ENCODE data around the gene MYO3B. TPM values are rescaled to one million over a fixed set of nuclear protein-coding genes. Genes with fewer than 3 reads are reported as not detected.

MYO3B gene
- total RNA-seq, 1 donor from 2014 or later = 0.05 TPM

DNA sequence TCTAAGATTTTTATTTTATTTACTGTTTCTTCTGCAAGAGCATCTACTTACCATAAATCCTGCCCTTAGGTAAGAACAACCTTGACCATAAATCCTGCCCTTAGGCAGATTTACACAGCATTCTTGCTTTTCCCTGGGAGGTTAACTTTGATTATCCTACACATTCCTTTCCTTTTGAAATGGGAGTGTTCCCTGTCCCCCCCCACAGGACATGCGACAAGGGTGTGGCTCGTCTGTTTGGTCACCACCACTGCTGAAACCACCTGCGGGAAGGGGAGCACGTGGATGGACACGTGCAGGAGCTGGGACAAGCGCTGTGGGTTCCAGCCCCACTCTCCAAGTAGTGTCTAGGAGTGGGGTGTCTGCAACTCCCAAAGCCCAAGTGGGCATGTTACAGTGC, 297.9 kb downstream of the MYO3B start:
- intact Hi-C loops (cut with micrococcal nuclease) = no loop called here
- Histone ChIP-seq H3K27ac (replicated peaks) (no peak overlapping the region), H3K4me1 (no peaks in the 10 kb centered on the region), H3K9me3 (replicated peaks) (peaks cover under 1% of the 10 kb centered on the region), H3K36me3 (no peaks in the 10 kb centered on the region), H3K27me3 (ENCODE audit: low read depth) (no peaks in the 10 kb centered on the region), H3K4me3 (no peak overlapping the region)
- TF ChIP-seq, protein P1, sequence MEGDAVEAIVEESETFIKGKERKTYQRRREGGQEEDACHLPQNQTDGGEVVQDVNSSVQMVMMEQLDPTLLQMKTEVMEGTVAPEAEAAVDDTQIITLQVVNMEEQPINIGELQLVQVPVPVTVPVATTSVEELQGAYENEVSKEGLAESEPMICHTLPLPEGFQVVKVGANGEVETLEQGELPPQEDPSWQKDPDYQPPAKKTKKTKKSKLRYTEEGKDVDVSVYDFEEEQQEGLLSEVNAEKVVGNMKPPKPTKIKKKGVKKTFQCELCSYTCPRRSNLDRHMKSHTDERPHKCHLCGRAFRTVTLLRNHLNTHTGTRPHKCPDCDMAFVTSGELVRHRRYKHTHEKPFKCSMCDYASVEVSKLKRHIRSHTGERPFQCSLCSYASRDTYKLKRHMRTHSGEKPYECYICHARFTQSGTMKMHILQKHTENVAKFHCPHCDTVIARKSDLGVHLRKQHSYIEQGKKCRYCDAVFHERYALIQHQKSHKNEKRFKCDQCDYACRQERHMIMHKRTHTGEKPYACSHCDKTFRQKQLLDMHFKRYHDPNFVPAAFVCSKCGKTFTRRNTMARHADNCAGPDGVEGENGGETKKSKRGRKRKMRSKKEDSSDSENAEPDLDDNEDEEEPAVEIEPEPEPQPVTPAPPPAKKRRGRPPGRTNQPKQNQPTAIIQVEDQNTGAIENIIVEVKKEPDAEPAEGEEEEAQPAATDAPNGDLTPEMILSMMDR (IDR thresholded peaks at IDR 0.05; ENCODE audit: borderline replicate concordance) = no peak
- no peak for DNase-seq

DNA sequence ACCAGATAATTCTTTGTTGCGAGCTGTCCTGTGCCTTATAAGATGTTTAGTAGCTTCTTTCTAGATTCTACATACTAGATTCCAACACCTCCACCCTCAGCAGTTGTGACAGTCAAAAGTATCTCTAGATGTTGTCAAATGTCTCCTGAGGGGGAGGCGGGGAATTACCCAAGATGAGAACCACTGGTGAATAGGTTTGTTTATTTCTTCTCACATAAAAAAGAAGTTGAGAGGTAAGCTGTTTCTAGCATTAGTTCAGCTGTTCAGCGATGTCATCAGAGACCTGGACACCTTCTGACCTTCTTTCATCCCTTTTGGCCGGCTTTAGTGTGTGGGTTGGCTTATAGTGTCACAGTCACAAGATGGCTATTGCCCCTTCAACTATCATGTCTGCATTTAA, 299.7 kb downstream of the MYO3B start:
- Histone ChIP-seq H3K27ac (replicated peaks) (no peak overlapping the region), H3K27me3 (ENCODE audit: low read depth) (no peaks in the 10 kb centered on the region), H3K4me3 (no peak overlapping the region), H3K36me3 (no peaks in the 10 kb centered on the region), H3K9me3 (replicated peaks) (no peaks in the 10 kb centered on the region), H3K4me1 (no peaks in the 10 kb centered on the region)
- intact Hi-C loops (cut with micrococcal nuclease) = no loop called here
- no peak for DNase-seq
- TF ChIP-seq, protein P1 (IDR thresholded peaks at IDR 0.05; ENCODE audit: borderline replicate concordance) = no peak

DNA sequence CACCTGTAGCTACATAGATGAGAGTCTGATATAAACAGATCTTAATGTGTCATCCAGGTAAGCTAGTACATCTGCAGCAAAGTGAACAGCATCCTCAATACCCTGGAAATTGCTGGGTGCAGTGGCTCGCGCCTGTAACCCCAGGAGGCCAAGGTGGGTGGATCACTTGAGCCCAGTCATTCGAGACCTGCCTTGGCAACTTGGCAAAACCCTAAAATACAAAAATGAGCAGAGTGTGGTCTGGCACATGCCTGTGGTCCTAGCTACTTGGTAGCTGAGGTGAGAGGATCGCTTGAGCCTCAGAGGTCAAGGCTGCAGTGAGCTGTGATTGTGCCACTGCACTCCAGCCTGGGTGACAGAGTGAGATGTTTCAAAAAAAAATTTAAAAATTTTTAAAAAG, 303.3 kb downstream of the MYO3B start:
- no peak for DNase-seq
- intact Hi-C loops (cut with micrococcal nuclease) = no loop called here

DNA sequence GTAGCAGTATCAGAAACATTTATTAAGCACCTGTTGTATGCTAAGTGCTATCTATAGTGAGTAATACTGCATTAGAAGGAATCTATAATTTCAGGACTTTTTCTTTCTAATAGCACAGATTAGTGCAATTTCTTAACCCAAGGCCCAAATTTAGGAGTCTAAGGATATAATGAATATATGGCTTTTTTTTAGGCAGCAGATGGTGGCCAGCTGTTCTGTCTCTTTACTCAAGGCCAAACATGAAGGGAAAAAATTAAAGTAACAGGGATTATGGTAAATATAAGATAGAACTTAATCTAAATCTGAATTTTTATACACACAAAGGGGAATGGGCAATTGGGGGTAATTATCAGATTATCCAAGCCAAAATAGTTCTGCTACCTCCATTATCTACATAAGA, 306.6 kb downstream of the MYO3B start:
- intact Hi-C loops (cut with micrococcal nuclease) = no loop called here
- TF ChIP-seq, protein P1 (IDR thresholded peaks at IDR 0.05; ENCODE audit: borderline replicate concordance) = no peak
- no peaks in the 10 kb centered on the region for H3K9me3 ChIP-seq (replicated peaks)
- H3K4me1 ChIP-seq = no peaks in the 10 kb centered on the region
- DNase-seq = no peak
- no peak overlapping the region for H3K4me3 ChIP-seq
- no peak overlapping the region for H3K27ac ChIP-seq (replicated peaks)
- H3K36me3 ChIP-seq = no peaks in the 10 kb centered on the region
- H3K27me3 ChIP-seq (ENCODE audit: low read depth) = peaks cover 4% of the 10 kb centered on the region

More for the DNA sequence above, 303.3 kb downstream of the MYO3B start:
- H3K9me3 ChIP-seq (replicated peaks) = no peaks in the 10 kb centered on the region
- TF ChIP-seq, protein P1 (IDR thresholded peaks at IDR 0.05; ENCODE audit: borderline replicate concordance) = no peak
- H3K27ac ChIP-seq (replicated peaks) = no peak overlapping the region
- peaks cover 4% of the 10 kb centered on the region for H3K27me3 ChIP-seq (ENCODE audit: low read depth)
- H3K36me3 ChIP-seq = no peaks in the 10 kb centered on the region
- no peak overlapping the region for H3K4me3 ChIP-seq
- H3K4me1 ChIP-seq = no peaks in the 10 kb centered on the region

DNA sequence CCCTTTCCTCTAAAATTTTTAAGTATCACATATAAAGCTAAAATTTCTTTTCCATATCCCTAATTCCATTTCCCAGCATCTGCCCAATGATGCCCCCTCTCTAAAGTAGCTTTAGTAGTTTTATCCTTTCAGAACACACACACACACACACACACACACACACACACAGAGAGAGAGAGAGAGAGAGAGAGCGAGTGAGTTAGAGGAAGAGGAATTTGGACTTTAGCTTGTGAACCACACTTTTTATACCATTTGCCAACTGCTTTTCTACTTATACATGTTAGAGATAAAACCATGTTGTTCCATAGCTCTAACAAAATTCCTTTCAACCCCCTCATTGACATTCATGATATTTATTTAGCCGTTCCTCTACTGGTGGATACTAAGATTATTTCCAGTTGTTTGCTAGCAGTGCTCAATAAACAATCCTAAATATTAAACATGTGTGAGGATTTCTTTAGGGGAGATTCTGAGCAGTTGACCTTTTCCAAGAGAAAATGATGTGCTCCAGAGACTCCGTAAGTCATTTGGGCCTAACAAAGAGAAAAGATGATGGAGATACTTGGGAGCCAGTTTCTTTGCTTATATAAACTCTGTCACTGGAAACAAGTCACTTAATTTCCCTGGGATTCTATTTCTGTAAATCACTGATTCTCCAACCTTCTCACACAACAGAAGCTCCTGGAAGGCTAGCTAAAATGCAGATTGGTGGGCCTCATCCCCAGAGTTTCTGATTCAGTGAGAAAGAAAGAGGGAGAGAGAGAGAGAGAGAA, 307.5 kb downstream of the MYO3B start:
- intact Hi-C loops (cut with micrococcal nuclease) = loop anchor here (5.0 kb wide), 1 partner anchor 327 kb away; no protein-coding TSS in a partner anchor
- no peak for DNase-seq
- Histone ChIP-seq H3K36me3 (no peaks in the 10 kb centered on the region), H3K9me3 (replicated peaks) (no peaks in the 10 kb centered on the region), H3K27ac (replicated peaks) (no peak overlapping the region), H3K27me3 (ENCODE audit: low read depth) (peaks cover 4% of the 10 kb centered on the region), H3K4me1 (no peaks in the 10 kb centered on the region), H3K4me3 (no peak overlapping the region)
- TF ChIP-seq, protein P1 (IDR thresholded peaks at IDR 0.05; ENCODE audit: borderline replicate concordance) = no peak
